Activated CD4-positive, CD25-positive, alpha-beta regulatory T cell treated with anti-CD3 and anti-CD28 coated beads, Interleukin-2, amount 50 U/mL, for 16 hours (primary cell): ENCODE data around the gene FAN1.

ENCODE experiments used
- DNase-seq: peaks from one replicate; pipeline ENCODE4 v3.0.0-alpha.2; 2020; ENCODE audit warnings: low read depth, low spot score

The FAN1 gene

DNA sequence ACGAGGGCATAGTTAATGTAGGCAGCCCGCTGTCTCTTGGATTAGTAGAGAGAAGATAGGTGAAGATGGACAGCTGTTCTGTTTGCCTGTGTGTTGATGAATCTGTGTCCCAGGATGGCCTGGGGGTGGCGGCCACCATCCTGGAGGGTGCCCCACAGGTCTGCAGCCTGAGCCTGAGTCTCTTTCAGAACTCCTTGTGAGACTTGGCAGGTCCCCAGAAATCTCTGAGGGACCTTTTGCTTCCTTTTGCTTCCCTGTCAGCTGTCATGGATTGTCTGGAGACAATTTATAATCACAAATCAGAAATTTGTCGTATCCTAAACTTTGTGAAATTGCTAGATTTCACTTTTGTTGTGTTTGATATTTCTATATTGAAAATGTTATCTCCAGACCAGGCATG is 17.4 kb downstream of the FAN1 start:
- no peak for DNase-seq

GRCh38 chr15:30921781-30922479 is 18.2 kb downstream of the FAN1 start:
- no peak for DNase-seq

- DNase-seq: no peak
Observed at GRCh38 chr15:30922480-30923311, 19.0 kb downstream of the FAN1 start.

- DNase-seq: no peak
Observed at GRCh38 chr15:30923429-30923828, 19.7 kb downstream of the FAN1 start.

GRCh38 chr15:30924353-30924752 is 20.6 kb downstream of the FAN1 start:
- no peak for DNase-seq

DNA sequence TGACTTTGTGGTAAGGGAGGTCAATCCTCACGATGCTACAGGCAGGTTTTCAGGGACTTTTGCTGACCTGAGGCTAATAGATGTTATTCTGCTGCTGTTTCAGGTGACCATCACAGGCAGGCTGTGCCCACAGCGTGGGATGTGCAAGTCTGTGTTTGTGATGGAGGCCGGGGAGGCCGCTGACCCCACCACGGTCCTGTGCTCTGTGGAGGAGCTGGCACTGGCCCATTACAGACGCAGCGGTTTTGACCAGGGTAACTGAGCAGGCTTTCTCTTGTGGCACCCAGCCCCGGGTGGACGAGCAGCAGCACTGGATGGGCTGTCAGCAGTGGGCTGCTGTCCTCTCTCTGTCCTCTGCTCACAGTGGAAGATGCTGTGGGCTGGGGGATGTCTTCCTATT is 22.0 kb downstream of the FAN1 start:
- DNase-seq: no peak

- DNase-seq: no peak
Observed at GRCh38 chr15:30926161-30926560, 22.4 kb downstream of the FAN1 start.

- no peak for DNase-seq
Observed at GRCh38 chr15:30927148-30927761, 23.5 kb downstream of the FAN1 start.

DNA sequence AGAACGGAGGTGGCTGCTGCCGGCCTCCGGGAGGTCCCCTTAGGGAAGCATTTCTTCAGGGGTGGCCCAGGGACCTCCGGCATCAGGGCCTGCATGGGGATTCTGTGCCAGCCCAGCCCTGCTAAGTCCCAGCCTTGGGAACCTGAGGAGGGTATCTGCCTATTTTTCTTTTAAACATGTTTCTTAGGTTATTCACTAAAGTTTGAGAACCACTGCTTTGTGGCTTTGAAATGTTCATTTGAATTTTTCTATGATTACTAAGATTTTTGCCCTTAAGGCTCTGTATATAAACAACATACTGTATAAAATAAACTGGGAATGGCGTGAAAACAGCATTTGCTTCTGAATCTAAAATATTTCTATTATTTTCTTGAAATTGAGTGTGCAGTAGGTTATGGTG is 24.4 kb downstream of the FAN1 start:
- DNase-seq: no peak

DNA sequence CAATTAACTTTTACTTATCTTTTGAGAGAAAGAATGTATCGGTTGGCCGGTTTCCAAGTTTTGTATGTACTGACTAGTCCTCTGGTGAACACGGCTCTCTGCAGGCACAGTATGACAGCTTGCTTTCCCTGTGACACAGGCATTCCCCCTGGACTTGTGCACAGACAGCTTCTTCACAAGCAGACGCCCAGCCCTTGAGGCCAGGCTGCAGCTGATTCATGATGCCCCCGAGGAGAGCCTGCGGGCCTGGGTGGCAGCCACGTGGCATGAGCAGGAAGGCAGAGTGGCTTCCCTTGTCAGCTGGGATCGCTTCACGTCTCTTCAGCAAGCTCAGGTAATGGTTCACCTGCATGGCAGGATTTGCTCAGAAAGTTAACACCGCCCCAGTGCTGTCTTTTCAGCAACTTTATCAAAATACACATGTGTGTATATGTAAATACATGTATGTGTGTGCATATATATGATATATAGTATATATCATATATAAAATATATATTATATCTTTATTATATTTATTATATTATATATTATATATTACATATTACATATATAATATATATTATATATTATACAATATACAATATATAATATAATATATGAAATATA is 25.5 kb downstream of the FAN1 start:
- no peak for DNase-seq

GRCh38 chr15:30929982-30930381 is 26.3 kb downstream of the FAN1 start:
- DNase-seq: no peak

GRCh38 chr15:30930422-30930821 is 26.7 kb downstream of the FAN1 start:
- DNase-seq: no peak

DNA sequence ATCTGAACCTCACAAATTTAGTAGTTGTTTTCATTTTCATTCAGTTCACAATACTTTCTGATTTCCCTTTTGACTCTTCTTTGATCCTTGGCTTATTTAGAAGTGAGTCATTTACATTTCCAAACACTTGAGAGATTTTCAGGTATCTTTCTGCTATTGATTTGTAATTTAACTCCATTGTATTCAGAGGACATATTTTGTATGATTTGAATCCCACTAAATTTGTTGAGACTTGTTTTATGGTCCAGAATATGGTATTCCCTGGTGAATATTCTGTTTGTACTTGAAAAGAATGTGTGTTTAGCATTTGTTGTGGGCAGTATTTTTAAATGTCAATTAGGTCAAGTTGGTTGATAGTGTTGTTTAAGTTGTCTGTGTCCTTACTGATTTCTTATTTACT is 29.6 kb downstream of the FAN1 start:
- DNase-seq: no peak

DNA sequence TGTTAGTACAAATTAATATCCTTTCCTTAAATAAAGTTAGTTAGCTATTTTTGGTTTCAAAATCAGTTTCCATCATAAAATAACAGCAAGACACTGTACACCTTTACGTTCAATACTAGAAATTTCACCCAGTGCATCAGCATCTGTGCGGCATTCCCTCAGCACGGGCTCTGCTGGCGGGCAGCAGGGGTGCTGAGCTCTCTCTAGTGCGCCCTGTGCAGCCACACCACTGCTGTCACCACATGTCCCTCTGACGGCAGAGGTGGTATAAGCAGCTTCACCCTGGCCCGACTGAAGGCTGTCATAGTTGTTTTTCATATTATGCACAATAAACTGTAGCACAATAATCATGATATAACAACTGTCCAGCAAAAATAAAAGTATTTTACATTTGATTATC is 35.4 kb downstream of the FAN1 start:
- DNase-seq: no peak

- DNase-seq: no peak
Observed at GRCh38 chr15:30940359-30940758, 36.6 kb downstream of the FAN1 start.

- DNase-seq: no peak
Observed at GRCh38 chr15:30941520-30941919, 37.8 kb downstream of the FAN1 start.

DNA sequence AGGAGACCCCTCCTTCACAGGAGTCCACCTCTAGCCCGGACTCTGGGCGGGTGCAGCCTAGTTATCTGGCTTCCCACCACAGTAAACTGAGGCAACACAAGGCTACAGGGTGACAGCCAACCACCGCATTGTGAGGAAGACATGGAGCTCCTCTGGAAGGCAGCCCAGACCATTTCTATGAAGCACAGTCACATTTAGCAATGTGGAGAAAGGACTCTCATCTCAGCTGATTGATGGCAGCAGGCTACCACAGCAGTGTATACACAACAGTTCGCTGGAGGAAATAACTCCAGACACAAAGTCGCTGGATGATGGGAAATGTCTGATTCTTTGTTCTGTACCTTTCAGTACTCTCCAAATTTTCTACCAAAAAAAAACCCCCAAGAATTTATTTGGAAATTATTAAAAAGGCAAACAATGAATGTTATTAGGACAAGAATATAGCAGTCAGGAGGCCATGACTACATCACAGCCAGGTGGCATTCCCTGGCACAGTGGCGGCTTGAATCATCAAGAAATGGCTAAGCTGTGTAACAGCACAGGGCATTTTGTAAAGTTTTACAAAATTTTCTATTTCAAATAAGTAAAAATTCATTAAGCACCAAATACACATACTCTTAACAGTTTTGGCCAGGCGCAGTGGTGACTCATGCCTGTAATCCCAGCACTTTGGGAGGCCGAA is 40.1 kb downstream of the FAN1 start:
- no peak for DNase-seq

DNA sequence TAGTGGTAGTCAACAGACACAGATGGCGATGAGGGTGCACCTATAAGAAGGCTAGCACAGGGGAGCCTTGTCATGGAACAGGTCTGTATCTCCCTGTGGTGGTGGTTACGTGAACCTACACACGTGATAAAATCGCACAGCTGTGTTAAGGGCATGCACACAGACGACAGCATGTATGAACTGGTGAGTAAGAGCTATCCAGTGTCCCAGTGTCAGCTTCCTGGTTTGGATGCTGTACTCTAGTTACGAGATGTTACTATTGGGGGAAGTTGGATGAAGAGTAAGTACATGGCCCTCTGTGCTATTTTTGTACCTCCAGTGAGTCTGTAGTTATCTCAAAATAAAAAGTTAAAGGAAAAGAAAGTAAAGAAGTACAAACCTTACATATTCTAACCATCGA is 49.5 kb downstream of the FAN1 start:
- no peak for DNase-seq

DNA sequence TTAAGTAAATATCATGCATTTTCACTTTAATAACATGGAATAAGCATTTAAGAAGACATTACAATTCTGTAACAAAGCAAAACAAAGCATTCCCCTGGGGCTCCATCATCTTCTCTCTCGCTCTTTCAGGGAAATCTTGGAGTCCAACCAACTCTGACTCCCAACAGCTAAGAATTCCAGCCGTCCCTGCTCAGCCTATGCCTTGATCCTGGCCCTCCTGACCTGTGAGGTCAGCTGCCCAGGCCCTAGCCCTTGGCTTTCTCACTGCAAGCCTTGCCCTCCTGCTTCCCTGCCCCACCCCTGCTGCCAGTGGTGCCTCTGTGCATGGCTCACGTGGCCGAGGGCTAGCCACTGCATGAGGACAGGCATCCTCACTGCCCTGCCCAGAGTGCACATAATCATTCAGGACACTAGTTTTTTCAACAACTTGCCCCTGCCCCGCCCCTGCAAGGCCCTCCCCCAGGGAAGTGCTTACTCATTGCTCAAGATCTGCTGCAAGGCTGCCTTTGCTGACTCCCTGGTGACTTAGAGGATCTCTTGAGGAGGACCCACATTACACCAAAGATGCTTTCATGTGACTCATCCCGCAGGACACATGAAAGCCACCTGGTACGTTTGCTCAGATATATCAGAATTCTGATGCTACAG is 50.1 kb downstream of the FAN1 start:
- no peak for DNase-seq

- DNase-seq: no peak
Observed at GRCh38 chr15:30954674-30955073, 51.0 kb downstream of the FAN1 start.
